Measurements from ENCODE around the gene FRMD6.

DNA sequence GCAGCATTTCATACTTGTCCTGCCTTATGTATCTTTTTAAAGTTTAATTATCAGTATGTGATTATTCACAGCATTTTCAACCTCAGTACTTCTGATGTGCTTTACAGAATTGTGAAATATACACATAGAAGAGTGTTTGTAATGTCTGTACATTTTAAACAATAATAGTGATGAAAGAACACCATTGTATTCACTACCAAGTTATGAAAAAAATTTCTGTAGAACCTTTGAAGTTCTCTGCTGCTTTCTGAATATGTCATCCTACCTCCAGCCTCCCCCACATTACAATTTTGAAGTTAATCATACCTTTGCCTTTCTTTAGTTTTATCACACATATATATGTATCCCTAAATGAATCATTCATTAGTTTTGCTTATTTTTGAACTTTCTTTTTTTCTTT is 24.8 kb downstream of the FRMD6 start:
- TF ChIP-seq ZNF274 (IDR thresholded peaks at IDR 0.05; ENCODE audit: low read depth, low read length) (no peak), YY1 (IDR thresholded peaks at IDR 0.05; ENCODE audit: insufficient read depth, insufficient read length) (no peak)
